HPDE6-E6E7 (cell line): ENCODE results near the gene BRCA1.
"Not testable (repeated sequence)": the region's sequence is repeated elsewhere in the genome, so short reads cannot be mapped to it uniquely, and the experiment has no call there.

Experiments
- DNase-seq: peaks from one replicate; pipeline ENCODE4 v3.0.0; 2011; ENCODE audit warnings: missing footprints; ENCODE audit errors: extremely low spot score

Gene BRCA1

GRCh38 chr17:43134774-43135453, 9.8 kb upstream of the BRCA1 start:
- no peak for DNase-seq

GRCh38 chr17:43133439-43133838, 8.3 kb upstream of the BRCA1 start:
- not testable (repeated sequence) for DNase-seq

GRCh38 chr17:43132117-43132516, 7.0 kb upstream of the BRCA1 start:
- no peak for DNase-seq

- DNase-seq, result no peak
Measured at GRCh38 chr17:43129671-43130010, 4.5 kb upstream of the BRCA1 start.

- DNase-seq, result not testable (repeated sequence)
Measured at GRCh38 chr17:43127333-43127876, 2.2 kb upstream of the BRCA1 start.

- no peak for DNase-seq
Measured at GRCh38 chr17:43126911-43127290, 1.7 kb upstream of the BRCA1 start.

- DNase-seq, result no peak
Measured at GRCh38 chr17:43125967-43126910, 1.1 kb upstream of the BRCA1 start.

- no peak for DNase-seq
Measured at GRCh38 chr17:43118679-43119615, 6.2 kb downstream of the BRCA1 start.

GRCh38 chr17:43114151-43114552, 11.0 kb downstream of the BRCA1 start:
- DNase-seq, result no peak

GRCh38 chr17:43106552-43106951, 18.6 kb downstream of the BRCA1 start:
- no peak for DNase-seq

GRCh38 chr17:43105146-43105545, 20.0 kb downstream of the BRCA1 start:
- no peak for DNase-seq

- no peak for DNase-seq
Measured at GRCh38 chr17:43104665-43105064, 20.5 kb downstream of the BRCA1 start.

GRCh38 chr17:43095364-43095763, 29.8 kb downstream of the BRCA1 start:
- not testable (repeated sequence) for DNase-seq

GRCh38 chr17:43094129-43094835, 30.9 kb downstream of the BRCA1 start:
- no peak for DNase-seq

- DNase-seq, result no peak
Measured at GRCh38 chr17:43092901-43093300, 32.3 kb downstream of the BRCA1 start.

GRCh38 chr17:43090022-43090421, 35.1 kb downstream of the BRCA1 start:
- no peak for DNase-seq

- DNase-seq, result no peak
Measured at GRCh38 chr17:43085474-43085873, 39.7 kb downstream of the BRCA1 start.

GRCh38 chr17:43079641-43080302, 45.4 kb downstream of the BRCA1 start:
- DNase-seq, result no peak

GRCh38 chr17:43074869-43075268, 50.3 kb downstream of the BRCA1 start:
- DNase-seq, result no peak

- DNase-seq, result no peak
Measured at GRCh38 chr17:43070872-43071271, 54.3 kb downstream of the BRCA1 start.

- no peak for DNase-seq
Measured at GRCh38 chr17:43070257-43070656, 54.9 kb downstream of the BRCA1 start.
